Type B pancreatic cell (in vitro differentiated cells): ENCODE data around the gene LFNG. TPM values are rescaled to one million over a fixed set of nuclear protein-coding genes. Genes with fewer than 3 reads are reported as not detected.

ENCODE experiments used
- DNase-seq: peaks from one replicate; pipeline ENCODE4 v3.0.0; 2021; ENCODE audit warnings: mixed read lengths; ENCODE audit not compliant: unreplicated experiment; ENCODE audit errors: extremely low spot score
- H3K27ac Mint-ChIP-seq: 2 replicates; pipeline ENCODE4 v1.8.0; 2021; ENCODE audit warnings: mild to moderate bottlenecking, mixed read lengths
- H3K27me3 Mint-ChIP-seq: 2 replicates; pipeline ENCODE4 v1.8.0; 2021; ENCODE audit warnings: mixed read lengths
- H3K36me3 Mint-ChIP-seq: 2 replicates; pipeline ENCODE4 v1.8.0; 2021; ENCODE audit warnings: mixed read lengths
- H3K4me1 Mint-ChIP-seq: one replicate; pipeline ENCODE4 v1.8.0; 2021; ENCODE audit warnings: mixed read lengths; ENCODE audit not compliant: unreplicated experiment
- H3K4me3 Mint-ChIP-seq: 2 replicates; pipeline ENCODE4 v1.8.0; 2021; ENCODE audit warnings: mild to moderate bottlenecking, mixed read lengths
- H3K9me3 Mint-ChIP-seq: 2 replicates; pipeline ENCODE4 v1.8.0; 2021; ENCODE audit warnings: mixed read lengths
- CTCF ChIP-seq: fragments of 200-600 bp; sonication (generic); conservative IDR thresholded peaks from 2 replicates; pipeline ENCODE4 v1.5.0; 2021; ENCODE audit warnings: antibody characterized with exemption, mild to moderate bottlenecking
- total RNA-seq: library from RNA; stranded (reverse); gene quantifications from 2 replicates; pipeline ENCODE4 v1.2.1, GENCODE V29; 2021; ENCODE audit warnings: low replicate concordance

LFNG gene
- total RNA-seq, 1 donor from 2014 or later: 15.3 TPM

- Mint-ChIP-seq H3K27ac (no peak overlapping the region), H3K27me3 (no peaks in the 10 kb centered on the region)
These were observed 42.7 kb upstream of the LFNG start for GRCh38 chr7:2476776-2477446.

GRCh38 chr7:2477447-2478398 lies 41.9 kb upstream of the LFNG start:
- Mint-ChIP-seq H3K27ac (no peak overlapping the region), H3K9me3 (no peaks in the 10 kb centered on the region), H3K36me3 (no peaks in the 10 kb centered on the region), H3K4me1 (peaks cover 9% of the 10 kb centered on the region), H3K27me3 (no peaks in the 10 kb centered on the region), H3K4me3 (no peak overlapping the region)
- peak; percentile 81 for TF ChIP-seq CTCF
- DNase-seq: peak; percentile 70

More at GRCh38 chr7:2476776-2477446, 42.7 kb upstream of the LFNG start:
- no peaks in the 10 kb centered on the region for H3K9me3 Mint-ChIP-seq
- H3K36me3 Mint-ChIP-seq: no peaks in the 10 kb centered on the region
- H3K4me1 Mint-ChIP-seq: peaks cover 9% of the 10 kb centered on the region
- TF ChIP-seq CTCF: no peak
- no peak for DNase-seq
- H3K4me3 Mint-ChIP-seq: no peak overlapping the region

- TF ChIP-seq CTCF: no peak
- Mint-ChIP-seq H3K4me3 (no peak overlapping the region), H3K4me1 (peaks cover 9% of the 10 kb centered on the region), H3K27ac (no peak overlapping the region), H3K36me3 (no peaks in the 10 kb centered on the region), H3K27me3 (no peaks in the 10 kb centered on the region), H3K9me3 (no peaks in the 10 kb centered on the region)
- no peak for DNase-seq
These were observed 41.2 kb upstream of the LFNG start for GRCh38 chr7:2478399-2478785.

GRCh38 chr7:2478800-2479199 lies 40.8 kb upstream of the LFNG start:
- no peaks in the 10 kb centered on the region for H3K9me3 Mint-ChIP-seq
- H3K27ac Mint-ChIP-seq: no peak overlapping the region
- no peak for TF ChIP-seq CTCF
- H3K4me1 Mint-ChIP-seq: peaks cover 5% of the 10 kb centered on the region
- DNase-seq: no peak
- no peak overlapping the region for H3K4me3 Mint-ChIP-seq
- H3K27me3 Mint-ChIP-seq: no peaks in the 10 kb centered on the region
- no peaks in the 10 kb centered on the region for H3K36me3 Mint-ChIP-seq

GRCh38 chr7:2479276-2480069 lies 40.1 kb upstream of the LFNG start:
- Mint-ChIP-seq H3K27me3 (no peaks in the 10 kb centered on the region), H3K27ac (no peak overlapping the region), H3K36me3 (no peaks in the 10 kb centered on the region), H3K9me3 (no peaks in the 10 kb centered on the region), H3K4me3 (no peak overlapping the region), H3K4me1 (peaks cover 5% of the 10 kb centered on the region)
- TF ChIP-seq CTCF: no peak
- DNase-seq: no peak
